Karpas-422 (cell line): ENCODE measurements around the gene CCL14. TPM values are rescaled to one million over a fixed set of nuclear protein-coding genes. Genes with fewer than 3 reads are reported as not detected.
A peak's percentile ranks its signal among the peaks of the same experiment; 100 is the strongest.

Experiments
- DNase-seq: peaks from one replicate; pipeline ENCODE4 v3.0.0-alpha.2; 2015
- H2AFZ ChIP-seq: fragments of 200-600 bp; sonication (generic); 2 replicates; pipeline ENCODE4 v1.6.1; 2014; ENCODE audit warnings: antibody characterized with exemption, low read length, mixed read lengths
- H3K27ac ChIP-seq: fragments of 200-600 bp; sonication (generic); 2 replicates; pipeline ENCODE4 v1.5.1; 2014; ENCODE audit warnings: mild to moderate bottlenecking, low read length, moderate library complexity
- H3K27me3 ChIP-seq: fragments of 200-600 bp; sonication (generic); 2 replicates; pipeline ENCODE4 v1.6.1; 2014; ENCODE audit warnings: low read length, mixed read lengths
- H3K36me3 ChIP-seq: fragments of 200-600 bp; sonication (generic); 2 replicates; pipeline ENCODE4 v1.6.1; 2014; ENCODE audit warnings: low read length, mixed read lengths; ENCODE audit not compliant: insufficient read depth
- H3K4me1 ChIP-seq: fragments of 200-600 bp; sonication (generic); 2 replicates; pipeline ENCODE4 v1.6.1; 2014; ENCODE audit warnings: mild to moderate bottlenecking, low read length, mixed read lengths
- H3K4me2 ChIP-seq: fragments of 200-600 bp; sonication (generic); 2 replicates; pipeline ENCODE4 v1.6.1; 2014; ENCODE audit warnings: low read length, low read depth, mild to moderate bottlenecking; ENCODE audit not compliant: poor library complexity, severe bottlenecking
- H3K4me3 ChIP-seq: fragments of 200-600 bp; sonication (generic); 2 replicates; pipeline ENCODE4 v1.5.1; 2014; ENCODE audit warnings: mild to moderate bottlenecking, antibody characterized with exemption, low read length, mixed read lengths
- H3K79me2 ChIP-seq: fragments of 200-600 bp; sonication (generic); 2 replicates; pipeline ENCODE4 v1.6.1; 2014; ENCODE audit warnings: mild to moderate bottlenecking, low read length, mixed read lengths
- H3K9ac ChIP-seq: fragments of 200-600 bp; sonication (generic); 2 replicates; pipeline ENCODE4 v1.6.0; 2014; ENCODE audit warnings: low read length
- H3K9me2 ChIP-seq: fragments of 200-600 bp; sonication (generic), shearing (Covaris generic); replicated peaks from 2 replicates; pipeline ENCODE4 v1.6.0; 2014; ENCODE audit warnings: mild to moderate bottlenecking, low read length, moderate library complexity; ENCODE audit not compliant: insufficient read depth
- H3K9me3 ChIP-seq: fragments of 300-700, 200-600 bp; sonication (generic); 2 replicates; pipeline ENCODE4 v1.6.1; 2014; ENCODE audit warnings: low read length, mixed read lengths
- H4K20me1 ChIP-seq: fragments of 200-600 bp; sonication (generic); 2 replicates; pipeline ENCODE4 v1.6.1; 2014; ENCODE audit warnings: mild to moderate bottlenecking, antibody characterized with exemption, low read length, low read depth; ENCODE audit not compliant: insufficient read depth
- total RNA-seq: library from RNA; depleted of rRNA; stranded (reverse); fragments of >200 nt; shearing (Covaris generic); gene quantifications from 2 replicates; pipeline ENCODE4 v1.2.3, GENCODE V29; 2014; ENCODE audit warnings: low replicate concordance; rRNA removed

The CCL14 gene
- not detected in 2 replicates for total RNA-seq

- no peaks in the 10 kb centered on the region for H3K4me1 ChIP-seq
- no peak within 1 kb of the TSS for H3K27ac ChIP-seq
- H2AFZ ChIP-seq: no peak within 1 kb of the TSS
- H3K4me3 ChIP-seq: no peak within 1 kb of the TSS
- no peak for DNase-seq
- no peaks in the 10 kb centered on the region for H3K36me3 ChIP-seq
- no peak within 1 kb of the TSS for H3K4me2 ChIP-seq
- H4K20me1 ChIP-seq: no peaks in the 10 kb centered on the region
- H3K9me3 ChIP-seq: no peaks in the 10 kb centered on the region
- no peak within 1 kb of the TSS for H3K9ac ChIP-seq
- peaks cover 4% of the 10 kb centered on the region; the same call in 1 of the 2 replicates for H3K27me3 ChIP-seq
- no peaks in the 10 kb centered on the region for H3K79me2 ChIP-seq
- no peaks in the 10 kb centered on the region for H3K9me2 ChIP-seq
Measured at GRCh38 chr17:35986643-35987042, at the start of gene CCL14. TSS of gene CCL14 (minus strand) at chr17:35986729. CDS start at chr17:35986649, 80 bp downstream.

- Histone ChIP-seq H3K36me3 (no peaks in the 10 kb centered on the region), H3K9me2 (no peaks in the 10 kb centered on the region), H3K9me3 (no peaks in the 10 kb centered on the region), H2AFZ (no peak overlapping the region), H3K27me3 (no peaks in the 10 kb centered on the region), H3K79me2 (no peaks in the 10 kb centered on the region), H3K27ac (no peak overlapping the region), H3K9ac (no peak overlapping the region), H3K4me2 (no peak overlapping the region), H3K4me1 (peaks cover 27% of the 10 kb centered on the region), H4K20me1 (no peaks in the 10 kb centered on the region), H3K4me3 (no peak overlapping the region)
- DNase-seq: peak; percentile 36
Measured at GRCh38 chr17:36036235-36036634, 49.7 kb upstream of the CCL14 start.

DNA sequence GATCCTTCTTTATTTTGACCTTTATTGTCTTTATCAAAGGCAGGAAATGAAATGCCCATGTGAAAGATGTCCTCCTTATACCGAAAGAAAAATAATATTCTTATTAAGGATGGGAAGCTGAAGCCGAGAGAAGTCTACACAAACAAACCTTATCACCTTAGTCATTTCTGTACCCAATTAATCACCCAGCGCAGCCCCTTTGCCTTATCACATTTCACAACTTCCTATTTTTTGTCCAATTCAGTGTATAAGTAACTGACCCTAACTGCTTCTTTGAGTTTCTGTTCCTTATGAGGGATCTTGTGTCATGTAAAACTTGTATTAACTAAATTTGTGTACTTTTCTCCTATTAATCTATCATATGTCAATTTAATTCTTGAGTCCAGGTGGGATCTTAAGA is 47.6 kb upstream of the CCL14 start:
- no peaks in the 10 kb centered on the region for H3K9me3 ChIP-seq
- H3K4me3 ChIP-seq: no peak overlapping the region
- no peaks in the 10 kb centered on the region for H3K9me2 ChIP-seq
- no peaks in the 10 kb centered on the region for H3K27me3 ChIP-seq
- peak overlapping the region; percentile 38 for H3K4me2 ChIP-seq
- H4K20me1 ChIP-seq: no peaks in the 10 kb centered on the region
- no peaks in the 10 kb centered on the region for H3K79me2 ChIP-seq
- no peak overlapping the region for H3K27ac ChIP-seq
- H3K4me1 ChIP-seq: peaks cover 27% of the 10 kb centered on the region
- no peaks in the 10 kb centered on the region for H3K36me3 ChIP-seq
- peak; percentile 66 for DNase-seq
- no peak overlapping the region for H3K9ac ChIP-seq
- no peak overlapping the region for H2AFZ ChIP-seq

- no peak overlapping the region for H3K27ac ChIP-seq
- H3K4me2 ChIP-seq: no peak overlapping the region
- peaks cover 19% of the 10 kb centered on the region for H3K4me1 ChIP-seq
- no peak overlapping the region for H2AFZ ChIP-seq
- H3K9me2 ChIP-seq: no peaks in the 10 kb centered on the region
- H3K27me3 ChIP-seq: no peaks in the 10 kb centered on the region
- H4K20me1 ChIP-seq: no peaks in the 10 kb centered on the region
- H3K36me3 ChIP-seq: no peaks in the 10 kb centered on the region
- H3K9ac ChIP-seq: no peak overlapping the region
- H3K79me2 ChIP-seq: no peaks in the 10 kb centered on the region
- peak; percentile 25 for DNase-seq
- no peak overlapping the region for H3K4me3 ChIP-seq
- no peaks in the 10 kb centered on the region for H3K9me3 ChIP-seq
Measured at GRCh38 chr17:36030956-36031355, 44.4 kb upstream of the CCL14 start.

- H3K4me2 ChIP-seq: no peak overlapping the region
- H3K27me3 ChIP-seq: no peaks in the 10 kb centered on the region
- no peaks in the 10 kb centered on the region for H3K4me1 ChIP-seq
- no peaks in the 10 kb centered on the region for H3K36me3 ChIP-seq
- no peaks in the 10 kb centered on the region for H3K79me2 ChIP-seq
- no peaks in the 10 kb centered on the region for H4K20me1 ChIP-seq
- H3K4me3 ChIP-seq: no peak overlapping the region
- no peak overlapping the region for H3K9ac ChIP-seq
- no peak overlapping the region for H3K27ac ChIP-seq
- no peaks in the 10 kb centered on the region for H3K9me3 ChIP-seq
- H2AFZ ChIP-seq: no peak overlapping the region
- DNase-seq: no peak
- H3K9me2 ChIP-seq: no peaks in the 10 kb centered on the region
Measured at GRCh38 chr17:36027761-36028160, 41.2 kb upstream of the CCL14 start.

- Histone ChIP-seq H2AFZ (no peak overlapping the region), H3K27me3 (no peaks in the 10 kb centered on the region), H3K9ac (no peak overlapping the region), H3K4me2 (no peak overlapping the region), H3K36me3 (no peaks in the 10 kb centered on the region), H3K27ac (no peak overlapping the region), H3K79me2 (no peaks in the 10 kb centered on the region), H3K9me2 (no peaks in the 10 kb centered on the region), H3K9me3 (no peaks in the 10 kb centered on the region), H4K20me1 (no peaks in the 10 kb centered on the region), H3K4me1 (no peaks in the 10 kb centered on the region), H3K4me3 (no peak overlapping the region)
- no peak for DNase-seq
Measured at GRCh38 chr17:36024106-36024869, 37.8 kb upstream of the CCL14 start.

DNA sequence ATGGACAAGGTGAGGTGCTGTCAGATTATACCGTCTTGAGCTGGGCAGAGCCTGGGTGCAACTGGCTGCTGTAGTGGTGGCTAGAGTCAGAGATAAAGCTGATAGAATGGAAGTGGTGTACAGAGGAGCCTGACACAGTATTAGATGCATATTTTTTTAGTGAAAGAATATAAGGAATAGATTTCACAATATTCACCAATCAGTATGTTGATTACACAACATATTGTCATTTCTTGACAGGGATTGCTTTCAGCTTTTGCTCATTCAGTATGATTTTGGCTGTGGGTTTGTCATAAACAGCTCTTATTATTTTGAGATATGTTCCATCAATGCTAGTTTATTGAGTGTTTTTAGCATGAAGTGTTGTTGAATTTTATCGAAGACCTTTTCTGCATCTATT is 32.9 kb upstream of the CCL14 start:
- Histone ChIP-seq H3K4me1 (peaks cover 14% of the 10 kb centered on the region), H3K27me3 (no peaks in the 10 kb centered on the region), H3K36me3 (no peaks in the 10 kb centered on the region), H3K79me2 (no peaks in the 10 kb centered on the region), H3K9ac (no peak overlapping the region), H3K4me2 (no peak overlapping the region), H3K9me3 (no peaks in the 10 kb centered on the region), H3K9me2 (no peaks in the 10 kb centered on the region), H2AFZ (no peak overlapping the region), H3K4me3 (no peak overlapping the region), H4K20me1 (no peaks in the 10 kb centered on the region), H3K27ac (no peak overlapping the region)
- DNase-seq: no peak

DNA sequence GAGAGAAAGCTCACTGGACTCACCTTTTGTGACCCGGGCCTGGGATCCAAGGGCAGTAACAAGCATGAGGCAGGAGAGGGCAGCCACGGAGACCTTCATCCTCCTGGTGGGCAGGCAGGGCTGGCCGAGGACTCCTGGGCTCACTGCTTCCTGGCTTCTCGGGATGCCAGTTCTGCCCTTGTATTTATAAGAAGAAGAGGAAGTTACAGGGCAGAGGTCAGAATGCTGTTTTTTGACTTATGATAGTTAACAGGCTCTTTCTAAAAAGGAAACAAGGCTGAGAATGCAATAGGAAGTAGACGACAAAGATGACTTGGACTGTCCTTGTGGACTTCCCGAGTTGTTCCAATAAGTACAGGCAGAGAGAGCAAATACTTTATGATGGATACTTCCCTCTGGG is 31.3 kb upstream of the CCL14 start, which contains the start of gene CCL23:
Gene CCL23 (minus strand): TSS at position 174 of the 400 bp plus-strand sequence. CDS start 75 bp downstream, at position 99.
- H3K27ac ChIP-seq: no peak within 1 kb of the TSS
- no peak within 1 kb of the TSS for H2AFZ ChIP-seq
- H3K36me3 ChIP-seq: no peaks in the 10 kb centered on the region
- no peaks in the 10 kb centered on the region for H3K9me3 ChIP-seq
- no peaks in the 10 kb centered on the region for H3K27me3 ChIP-seq
- H3K79me2 ChIP-seq: no peaks in the 10 kb centered on the region
- no peak within 1 kb of the TSS for H3K4me3 ChIP-seq
- H3K4me1 ChIP-seq: peaks cover 15% of the 10 kb centered on the region
- no peak for DNase-seq
- peak within 1 kb of the TSS; percentile 1 for H3K4me2 ChIP-seq
- no peaks in the 10 kb centered on the region for H4K20me1 ChIP-seq
- no peak within 1 kb of the TSS for H3K9ac ChIP-seq
- no peaks in the 10 kb centered on the region for H3K9me2 ChIP-seq
